ENCODE data around the gene PLD1. TPM values are rescaled to one million over a fixed set of nuclear protein-coding genes. Genes with fewer than 3 reads are reported as not detected.

Gene PLD1
- polyA plus RNA-seq, 4 donors: 35.9 to 99.1 (median 72.1) TPM

DNA sequence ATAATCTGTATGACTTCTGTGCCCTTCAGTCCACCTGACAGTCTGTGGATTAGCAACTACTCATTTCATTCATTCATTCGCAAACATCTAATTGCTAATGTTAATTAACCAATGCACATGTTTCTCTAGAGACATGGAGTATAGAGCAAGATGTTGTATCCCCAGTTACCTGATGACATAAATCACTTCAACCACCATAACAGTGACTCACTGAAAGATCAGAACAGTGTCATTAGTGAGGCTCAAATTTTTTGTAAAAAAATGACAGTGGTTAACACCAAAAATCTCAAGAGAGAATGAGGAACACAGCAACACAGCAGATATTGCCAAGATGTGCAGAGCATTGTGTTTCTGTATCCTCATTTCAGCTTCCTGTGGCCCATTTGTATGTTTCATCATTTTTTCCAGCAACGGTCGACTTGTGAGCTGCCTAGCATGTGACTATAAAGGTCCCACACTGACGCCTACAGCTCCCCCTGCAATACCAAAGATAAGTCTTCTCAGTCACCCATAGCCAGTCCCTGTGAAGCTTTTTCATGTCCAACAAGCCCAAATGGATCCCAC is 3.7 kb upstream of the PLD1 start:
- no peak for DNase-seq
- Histone ChIP-seq H3K27me3 (ENCODE audit: control insufficient read depth in 3 of 3, insufficient read depth in 3 of 3, low read length in 3 of 3) (peaks cover 0 to 2% (median 0%) of the 10 kb centered on the region in 3 donors), H3K4me1 (ENCODE audit: control insufficient read depth in 3 of 3, insufficient read depth in 2 of 3, low read depth in 1 of 3, low read length in 2 of 3) (peaks cover 0 to 14% (median 0%) of the 10 kb centered on the region in 3 donors), H3K9me3 (ENCODE audit: control insufficient read depth in 2 of 2, insufficient read depth in 1 of 2, low read depth in 1 of 2, low read length in 1 of 2) (no peaks in the 10 kb centered on the region), H3K4me3 (ENCODE audit: low read depth in 1 of 3, low read length in 3 of 3) (no peak overlapping the region), H3K27ac (ENCODE audit: low read depth in 1 of 3, low read length in 2 of 3) (peak overlapping the region in 1 of 3 donors; percentile 27), H3K36me3 (ENCODE audit: control insufficient read depth in 3 of 3, insufficient read depth in 2 of 3, low read depth in 1 of 3, low read length in 3 of 3) (no peaks in the 10 kb centered on the region)
- no peak for FAIRE-seq
- WGBS, 3 donors: 70 to 84% (median 74%) methylated on average over 4 of the region's 4 CpGs

GRCh38 chr3:171813278-171813896 is 3.1 kb upstream of the PLD1 start:
- Histone ChIP-seq H3K27ac (ENCODE audit: low read depth in 1 of 3, low read length in 2 of 3) (peak overlapping the region in 1 of 3 donors; percentile 27), H3K27me3 (ENCODE audit: control insufficient read depth in 3 of 3, insufficient read depth in 3 of 3, low read length in 3 of 3) (peaks cover 0 to 2% (median 0%) of the 10 kb centered on the region in 3 donors), H3K4me1 (ENCODE audit: control insufficient read depth in 3 of 3, insufficient read depth in 2 of 3, low read depth in 1 of 3, low read length in 2 of 3) (peaks cover 0 to 14% (median 0%) of the 10 kb centered on the region in 3 donors), H3K4me3 (ENCODE audit: low read depth in 1 of 3, low read length in 3 of 3) (no peak overlapping the region), H3K36me3 (ENCODE audit: control insufficient read depth in 3 of 3, insufficient read depth in 2 of 3, low read depth in 1 of 3, low read length in 3 of 3) (no peaks in the 10 kb centered on the region), H3K9me3 (ENCODE audit: control insufficient read depth in 2 of 2, insufficient read depth in 1 of 2, low read depth in 1 of 2, low read length in 1 of 2) (no peaks in the 10 kb centered on the region)
- DNase-seq: no peak
- no peak for FAIRE-seq
- 94 to 98% (median 95%) methylated on average over 3 of the region's 3 CpGs for WGBS, 3 donors

- DNase-seq (no peak), FAIRE-seq (no peak)
- H3K36me3 ChIP-seq (ENCODE audit: control insufficient read depth in 3 of 3, insufficient read depth in 2 of 3, low read depth in 1 of 3, low read length in 3 of 3): no peaks in the 10 kb centered on the region
- no peak overlapping the region for H3K4me3 ChIP-seq (ENCODE audit: low read depth in 1 of 3, low read length in 3 of 3)
- no peaks in the 10 kb centered on the region for H3K9me3 ChIP-seq (ENCODE audit: control insufficient read depth in 2 of 2, insufficient read depth in 1 of 2, low read depth in 1 of 2, low read length in 1 of 2)
- peaks cover 0 to 14% (median 0%) of the 10 kb centered on the region in 3 donors for H3K4me1 ChIP-seq (ENCODE audit: control insufficient read depth in 3 of 3, insufficient read depth in 2 of 3, low read depth in 1 of 3, low read length in 2 of 3)
- WGBS, 3 donors: 92 to 94% (median 94%) methylated on average over 2 of the region's 2 CpGs
- H3K27me3 ChIP-seq (ENCODE audit: control insufficient read depth in 3 of 3, insufficient read depth in 3 of 3, low read length in 3 of 3): peaks cover 0 to 2% (median 0%) of the 10 kb centered on the region in 3 donors
- H3K27ac ChIP-seq (ENCODE audit: low read depth in 1 of 3, low read length in 2 of 3): no peak overlapping the region
These were observed 2.5 kb upstream of the PLD1 start for GRCh38 chr3:171812811-171813210.

- DNase-seq: no peak
- peak overlapping the region in 1 of 3 donors; percentile 52 for H3K27ac ChIP-seq (ENCODE audit: low read depth in 1 of 3, low read length in 2 of 3)
- FAIRE-seq: no peak
- H3K4me3 ChIP-seq (ENCODE audit: low read depth in 1 of 3, low read length in 3 of 3): no peak overlapping the region
- H3K4me1 ChIP-seq (ENCODE audit: control insufficient read depth in 3 of 3, insufficient read depth in 2 of 3, low read depth in 1 of 3, low read length in 2 of 3): peaks cover 0 to 14% (median 0%) of the 10 kb centered on the region in 3 donors
- no peaks in the 10 kb centered on the region for H3K9me3 ChIP-seq (ENCODE audit: control insufficient read depth in 2 of 2, insufficient read depth in 1 of 2, low read depth in 1 of 2, low read length in 1 of 2)
- H3K27me3 ChIP-seq (ENCODE audit: control insufficient read depth in 3 of 3, insufficient read depth in 3 of 3, low read length in 3 of 3): no peaks in the 10 kb centered on the region
- WGBS, 3 donors: 97 to 98% (median 98%) methylated on average over 9 of the region's 9 CpGs
- no peaks in the 10 kb centered on the region for H3K36me3 ChIP-seq (ENCODE audit: control insufficient read depth in 3 of 3, insufficient read depth in 2 of 3, low read depth in 1 of 3, low read length in 3 of 3)
These were observed 1.6 kb upstream of the PLD1 start for GRCh38 chr3:171811913-171812335.

DNA sequence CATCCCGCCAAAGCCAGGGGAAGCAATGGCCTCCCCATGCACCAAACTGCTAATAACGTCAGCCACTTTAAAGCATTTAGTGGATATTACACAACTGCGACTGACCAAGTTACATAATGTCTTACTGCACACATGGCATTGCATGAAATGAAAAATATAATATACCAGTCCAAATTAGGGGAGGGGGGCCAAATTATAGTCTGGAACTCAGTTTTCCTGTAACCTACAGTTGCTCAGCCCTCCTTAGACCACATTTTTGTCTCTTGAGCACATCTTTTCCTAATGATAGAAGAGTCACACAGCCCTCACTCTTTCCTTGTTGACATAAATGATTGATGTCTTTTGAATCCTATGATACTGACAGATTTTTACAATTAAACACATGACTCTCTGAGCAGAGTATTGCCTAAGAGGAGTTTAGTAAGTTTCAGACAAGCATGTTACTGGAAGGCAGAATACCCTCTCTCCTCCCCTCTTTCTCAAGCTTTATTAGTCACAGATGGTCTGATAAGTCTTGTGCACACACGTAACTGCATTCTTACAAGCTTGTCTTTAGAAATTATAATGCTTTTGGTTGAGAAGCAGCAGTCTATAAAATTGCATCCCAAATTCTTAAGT is 1.1 kb upstream of the PLD1 start:
- H3K9me3 ChIP-seq (ENCODE audit: control insufficient read depth in 2 of 2, insufficient read depth in 1 of 2, low read depth in 1 of 2, low read length in 1 of 2): no peaks in the 10 kb centered on the region

GRCh38 chr3:171810629-171811294 is 479 bp upstream of the PLD1 start:
- Histone ChIP-seq H3K4me3 (ENCODE audit: low read depth in 1 of 3, low read length in 3 of 3) (peak overlapping the region; percentile 60 to 85 (median 71)), H3K36me3 (ENCODE audit: control insufficient read depth in 3 of 3, insufficient read depth in 2 of 3, low read depth in 1 of 3, low read length in 3 of 3) (no peaks in the 10 kb centered on the region), H3K4me1 (ENCODE audit: control insufficient read depth in 3 of 3, insufficient read depth in 2 of 3, low read depth in 1 of 3, low read length in 2 of 3) (peaks cover 0 to 20% (median 0%) of the 10 kb centered on the region in 3 donors), H3K9me3 (ENCODE audit: control insufficient read depth in 2 of 2, insufficient read depth in 1 of 2, low read depth in 1 of 2, low read length in 1 of 2) (no peaks in the 10 kb centered on the region), H3K27ac (ENCODE audit: low read depth in 1 of 3, low read length in 2 of 3) (peak overlapping the region; percentile 60 to 92 (median 91)), H3K27me3 (ENCODE audit: control insufficient read depth in 3 of 3, insufficient read depth in 3 of 3, low read length in 3 of 3) (no peaks in the 10 kb centered on the region)
- DNase-seq (no peak), FAIRE-seq (no peak)
- 21 to 26% (median 25%) methylated on average over 19 to 22 of the region's 22 CpGs for whole genome bisulfite sequencing, 3 donors

More for the DNA sequence above, 1.1 kb upstream of the PLD1 start:
- 70 to 83% (median 80%) methylated on average over 4 of the region's 4 CpGs for WGBS, 3 donors
- DNase-seq (no peak), FAIRE-seq (no peak)
- H3K4me3 ChIP-seq (ENCODE audit: low read depth in 1 of 3, low read length in 3 of 3): no peak overlapping the region
- peaks cover 0 to 15% (median 0%) of the 10 kb centered on the region in 3 donors for H3K4me1 ChIP-seq (ENCODE audit: control insufficient read depth in 3 of 3, insufficient read depth in 2 of 3, low read depth in 1 of 3, low read length in 2 of 3)
- no peaks in the 10 kb centered on the region for H3K36me3 ChIP-seq (ENCODE audit: control insufficient read depth in 3 of 3, insufficient read depth in 2 of 3, low read depth in 1 of 3, low read length in 3 of 3)
- H3K27ac ChIP-seq (ENCODE audit: low read depth in 1 of 3, low read length in 2 of 3): no peak overlapping the region
- H3K27me3 ChIP-seq (ENCODE audit: control insufficient read depth in 3 of 3, insufficient read depth in 3 of 3, low read length in 3 of 3): no peaks in the 10 kb centered on the region

- Histone ChIP-seq H3K27me3 (ENCODE audit: control insufficient read depth in 3 of 3, insufficient read depth in 3 of 3, low read length in 3 of 3) (no peaks in the 10 kb centered on the region), H3K36me3 (ENCODE audit: control insufficient read depth in 3 of 3, insufficient read depth in 2 of 3, low read depth in 1 of 3, low read length in 3 of 3) (no peaks in the 10 kb centered on the region), H3K4me3 (ENCODE audit: low read depth in 1 of 3, low read length in 3 of 3) (peak overlapping the region; percentile 60 to 85 (median 71)), H3K27ac (ENCODE audit: low read depth in 1 of 3, low read length in 2 of 3) (peak overlapping the region; percentile 60 to 92 (median 91)), H3K9me3 (ENCODE audit: control insufficient read depth in 2 of 2, insufficient read depth in 1 of 2, low read depth in 1 of 2, low read length in 1 of 2) (no peaks in the 10 kb centered on the region), H3K4me1 (ENCODE audit: control insufficient read depth in 3 of 3, insufficient read depth in 2 of 3, low read depth in 1 of 3, low read length in 2 of 3) (peaks cover 0 to 20% (median 3%) of the 10 kb centered on the region in 3 donors)
- 2 to 4% (median 2%) methylated on average over 11 of the region's 11 CpGs for WGBS, 3 donors
- FAIRE-seq (no peak), DNase-seq (peak; percentile 82 to 84)
These were observed 747 bp downstream of the PLD1 start for GRCh38 chr3:171809611-171809860.

DNA sequence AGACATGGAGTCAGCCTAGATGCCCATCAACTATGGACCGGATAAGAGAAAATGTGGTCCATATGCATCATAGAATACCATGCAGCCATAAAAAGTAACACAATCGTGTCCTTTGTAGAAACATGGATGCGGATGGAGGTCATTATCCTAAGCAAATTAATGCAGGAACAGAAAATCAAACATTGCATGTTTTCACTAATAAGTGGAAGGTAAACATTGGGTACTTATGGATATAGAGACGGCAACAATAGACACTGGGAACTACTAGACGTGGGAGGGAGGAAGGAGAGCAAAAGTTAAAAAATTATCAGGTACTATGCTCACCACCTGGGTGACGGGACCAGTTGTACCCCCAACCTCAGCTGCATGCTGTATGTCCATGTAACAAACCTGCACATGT is 2.5 kb downstream of the PLD1 start:
- Histone ChIP-seq H3K27ac (ENCODE audit: low read depth in 1 of 3, low read length in 2 of 3) (no peak overlapping the region), H3K4me1 (ENCODE audit: control insufficient read depth in 3 of 3, insufficient read depth in 2 of 3, low read depth in 1 of 3, low read length in 2 of 3) (peaks cover 0 to 20% (median 3%) of the 10 kb centered on the region in 3 donors), H3K36me3 (ENCODE audit: control insufficient read depth in 3 of 3, insufficient read depth in 2 of 3, low read depth in 1 of 3, low read length in 3 of 3) (no peaks in the 10 kb centered on the region), H3K4me3 (ENCODE audit: low read depth in 1 of 3, low read length in 3 of 3) (no peak overlapping the region), H3K9me3 (ENCODE audit: control insufficient read depth in 2 of 2, insufficient read depth in 1 of 2, low read depth in 1 of 2, low read length in 1 of 2) (no peaks in the 10 kb centered on the region), H3K27me3 (ENCODE audit: control insufficient read depth in 3 of 3, insufficient read depth in 3 of 3, low read length in 3 of 3) (no peaks in the 10 kb centered on the region)
- FAIRE-seq (no peak), DNase-seq (no peak)
- WGBS, 3 donors: 94 to 96% (median 94%) methylated on average over 6 of the region's 6 CpGs

All from small intestine (tissue), 7 donors.